Nephron progenitor cell (in vitro differentiated cells): ENCODE data around the gene LRRC37B.
"Not testable (repeated sequence)": the region's sequence is repeated elsewhere in the genome, so short reads cannot be mapped to it uniquely, and the experiment has no call there.

ENCODE experiments used
- DNase-seq: peaks from one replicate; pipeline ENCODE4 v3.0.0; 2021
- H3K27ac Mint-ChIP-seq: 2 replicates; pipeline ENCODE4 v1.8.0; 2021; ENCODE audit warnings: mild to moderate bottlenecking, moderate library complexity, mixed read lengths
- H3K27me3 Mint-ChIP-seq: 2 replicates; pipeline ENCODE4 v1.8.0; 2021; ENCODE audit warnings: mild to moderate bottlenecking, low read depth, mixed read lengths; ENCODE audit not compliant: poor library complexity
- H3K36me3 Mint-ChIP-seq: 2 replicates; pipeline ENCODE4 v1.8.0; 2021; ENCODE audit warnings: low read depth, mixed read lengths
- H3K4me1 Mint-ChIP-seq: 2 replicates; pipeline ENCODE4 v1.8.0; 2021; ENCODE audit warnings: mixed read lengths
- H3K4me3 Mint-ChIP-seq: 2 replicates; pipeline ENCODE4 v1.8.0; 2021; ENCODE audit warnings: mild to moderate bottlenecking, moderate library complexity, mixed read lengths
- H3K9me3 Mint-ChIP-seq: 2 replicates; pipeline ENCODE4 v1.8.0; 2021; ENCODE audit warnings: mild to moderate bottlenecking, moderate library complexity, mixed read lengths
- TF ChIP-seq, protein P1 (sequence below): fragments of 200-600 bp; sonication (generic); IDR thresholded peaks from 2 replicates; pipeline ENCODE4 v1.5.0; 2021; ENCODE audit warnings: antibody characterized with exemption

The LRRC37B gene

DNA sequence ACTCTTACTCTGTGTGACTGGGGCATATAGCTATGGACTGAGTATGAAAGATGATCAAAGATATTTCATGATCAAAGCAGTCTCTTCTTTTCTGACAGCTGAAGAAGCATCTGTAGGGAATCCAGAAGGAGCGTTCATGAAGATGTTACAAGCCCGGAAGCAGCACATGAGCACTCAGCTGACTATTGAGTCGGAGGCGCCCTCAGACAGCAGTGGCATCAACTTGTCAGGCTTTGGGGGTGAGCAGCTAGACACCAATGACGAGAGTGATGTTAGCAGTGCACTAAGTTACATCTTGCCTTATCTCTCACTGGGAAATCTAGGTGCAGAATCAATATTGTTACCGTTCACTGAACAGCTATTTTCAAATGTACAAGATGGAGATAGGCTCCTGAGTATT lies 40.5 kb downstream of the LRRC37B start:
- peaks cover 32% of the 10 kb centered on the region for H3K36me3 Mint-ChIP-seq
- not testable (repeated sequence) for H3K27me3 Mint-ChIP-seq, DNase-seq, H3K4me1 Mint-ChIP-seq, H3K27ac Mint-ChIP-seq, H3K4me3 Mint-ChIP-seq, H3K9me3 Mint-ChIP-seq

DNA sequence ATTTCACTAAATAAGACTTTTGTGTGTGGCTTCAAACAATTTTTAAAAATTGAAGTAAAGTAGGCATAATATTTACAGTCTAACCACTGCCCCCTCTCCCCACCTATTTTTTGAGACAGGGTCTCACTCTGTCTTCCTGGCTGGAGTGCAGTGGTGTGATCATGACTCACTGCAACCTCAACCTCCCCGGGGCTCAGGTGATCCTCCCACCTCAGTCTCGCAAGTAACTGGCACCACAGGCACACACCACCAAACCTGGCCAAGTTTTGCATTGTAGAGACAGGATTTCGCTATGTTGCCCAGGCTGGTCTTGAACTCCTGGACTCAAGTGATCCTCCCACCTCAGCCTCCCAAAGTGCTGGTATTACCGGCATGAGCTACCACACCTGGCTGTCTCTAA lies 47.8 kb downstream of the LRRC37B start:
- Mint-ChIP-seq H3K36me3 (peaks cover 14% of the 10 kb centered on the region), H3K27ac (peak overlapping the region; percentile 77)
- not testable (repeated sequence) for H3K9me3 Mint-ChIP-seq, H3K4me1 Mint-ChIP-seq, H3K27me3 Mint-ChIP-seq, H3K4me3 Mint-ChIP-seq, DNase-seq

DNA sequence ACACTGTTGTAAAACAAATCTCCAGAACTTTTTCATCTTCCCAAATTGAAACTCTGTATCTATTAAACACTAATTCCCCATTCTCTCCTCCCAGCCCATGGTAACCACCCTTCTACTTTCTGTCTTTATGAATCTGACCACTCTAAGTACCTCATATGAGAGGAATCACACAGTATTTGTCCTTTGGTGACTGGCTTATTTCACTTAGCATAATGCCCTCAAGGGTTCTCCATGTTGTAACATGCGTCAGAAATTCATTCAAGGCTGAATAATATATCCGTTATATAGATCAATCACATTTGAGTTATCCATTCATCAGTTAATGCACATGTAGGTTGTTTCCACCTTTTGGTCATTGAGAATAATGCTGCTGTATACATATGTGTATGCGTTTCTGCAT lies 48.2 kb downstream of the LRRC37B start:
- not testable (repeated sequence) for H3K27me3 Mint-ChIP-seq, H3K9me3 Mint-ChIP-seq, H3K4me3 Mint-ChIP-seq, H3K4me1 Mint-ChIP-seq, H3K27ac Mint-ChIP-seq, DNase-seq, H3K36me3 Mint-ChIP-seq

DNA sequence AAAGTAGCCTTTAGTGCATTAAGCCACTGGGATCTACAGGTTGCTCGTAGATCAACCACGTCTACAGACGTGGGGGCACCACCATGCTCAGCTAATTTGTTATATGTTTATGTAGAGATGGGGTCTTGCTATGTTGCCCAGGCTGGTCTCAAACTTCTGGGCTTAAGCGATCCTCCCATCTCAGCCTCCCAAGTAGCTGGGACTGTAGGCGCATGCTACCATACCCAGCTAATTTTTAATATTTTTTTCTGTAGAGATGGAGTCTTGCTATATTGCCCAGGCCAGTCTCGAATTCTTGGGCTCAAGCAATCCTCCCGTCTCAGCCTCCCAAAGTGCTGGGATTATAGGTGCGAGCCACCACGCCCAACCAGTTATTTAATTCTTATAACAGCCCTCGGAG lies 49.3 kb downstream of the LRRC37B start:
- H3K4me3 Mint-ChIP-seq, DNase-seq, H3K36me3 Mint-ChIP-seq, H3K4me1 Mint-ChIP-seq, H3K27ac Mint-ChIP-seq, H3K9me3 Mint-ChIP-seq, H3K27me3 Mint-ChIP-seq: not testable (repeated sequence)

DNA sequence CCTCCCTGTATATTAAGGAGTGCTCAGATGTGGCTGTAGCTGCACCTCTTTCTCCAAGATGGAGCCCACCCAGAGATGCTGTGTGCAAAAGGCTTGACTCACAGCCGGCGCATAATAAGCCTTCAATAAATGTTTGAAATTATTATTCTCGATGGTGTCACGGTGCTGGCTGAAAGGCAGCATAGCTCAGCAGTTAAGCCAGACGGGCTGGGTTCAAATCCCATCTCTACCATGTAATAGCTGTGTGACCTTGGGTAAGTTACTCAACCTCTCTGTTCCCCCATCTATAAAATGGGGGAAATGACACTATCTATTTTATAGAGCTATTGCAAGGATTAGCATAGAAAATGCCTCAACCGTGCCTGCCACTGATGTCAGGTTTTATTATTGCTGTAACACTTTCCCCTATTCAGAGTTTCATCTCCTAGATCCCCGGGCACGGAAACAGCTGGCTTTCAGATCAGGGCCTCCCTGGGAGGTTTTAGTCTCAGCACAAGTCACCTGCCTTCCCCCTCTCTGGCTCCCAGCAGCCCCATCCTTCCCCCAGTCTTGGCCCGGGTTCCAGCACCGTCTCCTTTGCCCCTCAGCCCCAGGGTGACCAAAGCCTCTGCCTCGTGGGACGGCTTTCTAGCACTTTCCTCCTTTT lies 50.4 kb downstream of the LRRC37B start:
- not testable (repeated sequence) for H3K27me3 Mint-ChIP-seq, H3K36me3 Mint-ChIP-seq

DNA sequence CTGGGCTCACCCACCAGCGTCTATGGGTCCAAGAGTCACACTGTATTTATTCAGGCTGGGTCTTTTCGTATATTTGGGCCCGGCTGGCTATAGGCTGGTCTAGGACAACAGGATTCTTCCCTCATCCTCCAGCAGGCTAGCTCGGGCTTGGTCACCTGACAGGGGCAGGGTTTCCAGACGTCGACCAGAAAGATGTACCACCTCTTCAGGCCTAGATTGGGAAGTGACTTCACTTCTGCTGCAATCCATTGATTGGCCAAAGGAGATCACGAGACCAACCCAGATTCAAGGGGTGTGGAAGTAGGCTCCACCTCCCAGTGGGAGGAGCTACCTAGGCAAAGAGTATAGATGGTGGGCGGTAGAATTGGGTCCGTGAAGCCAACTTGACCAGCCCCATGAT lies 53.5 kb downstream of the LRRC37B start:
- not testable (repeated sequence) for H3K27me3 Mint-ChIP-seq, H3K36me3 Mint-ChIP-seq, H3K4me3 Mint-ChIP-seq, H3K27ac Mint-ChIP-seq, DNase-seq, H3K9me3 Mint-ChIP-seq
- H3K4me1 Mint-ChIP-seq, result peaks cover 15% of the 10 kb centered on the region

More for the DNA sequence above, 50.4 kb downstream of the LRRC37B start:
- H3K4me1 Mint-ChIP-seq, result peaks cover 12% of the 10 kb centered on the region
- not testable (repeated sequence) for DNase-seq, H3K4me3 Mint-ChIP-seq, H3K9me3 Mint-ChIP-seq, H3K27ac Mint-ChIP-seq

DNA sequence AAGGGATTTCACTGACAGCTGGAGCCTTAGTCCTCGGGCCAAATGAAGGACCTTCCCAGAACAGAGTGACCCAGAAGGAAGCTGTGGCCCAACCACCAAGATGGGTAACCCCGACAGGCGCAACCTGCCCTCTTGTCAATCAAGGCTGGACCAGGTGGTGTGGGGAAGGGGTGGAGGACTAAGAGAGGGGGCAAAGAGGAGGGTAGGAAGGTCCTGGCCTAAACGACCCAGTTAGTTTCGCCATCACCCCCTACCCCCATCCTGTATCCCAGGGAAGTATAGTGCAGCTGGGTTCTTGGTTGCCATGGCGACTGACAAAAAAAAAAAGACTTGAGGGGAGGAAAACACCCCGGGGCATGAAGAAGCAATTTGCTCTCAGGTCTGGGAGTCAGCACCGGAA lies 54.7 kb downstream of the LRRC37B start:
- not testable (repeated sequence) for H3K36me3 Mint-ChIP-seq, DNase-seq, H3K27ac Mint-ChIP-seq, H3K27me3 Mint-ChIP-seq, H3K9me3 Mint-ChIP-seq
- H3K4me3 Mint-ChIP-seq, result peak overlapping the region; percentile 15
- H3K4me1 Mint-ChIP-seq, result peaks cover 15% of the 10 kb centered on the region

DNA sequence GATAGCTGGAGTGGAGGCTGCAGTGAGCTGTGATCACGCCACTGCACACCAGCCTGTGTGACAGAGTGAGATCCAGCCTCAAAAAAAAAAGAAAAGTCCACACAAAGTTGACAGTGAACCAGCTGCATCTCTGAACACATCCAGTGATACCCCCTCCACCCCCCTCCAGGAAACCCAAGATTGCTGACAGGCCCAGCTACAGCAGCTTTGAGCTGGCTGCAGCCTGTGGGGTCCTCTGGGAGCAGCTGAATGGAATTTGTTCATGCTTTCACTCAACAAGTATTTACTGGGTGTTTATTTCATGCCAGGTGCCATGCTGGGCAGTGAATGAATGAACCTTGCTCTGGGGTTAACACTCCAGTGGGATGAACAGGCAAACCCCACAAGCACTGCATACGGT lies 56.9 kb downstream of the LRRC37B start:
- H3K36me3 Mint-ChIP-seq, DNase-seq, H3K4me3 Mint-ChIP-seq, H3K27ac Mint-ChIP-seq, H3K9me3 Mint-ChIP-seq, H3K27me3 Mint-ChIP-seq: not testable (repeated sequence)
- peaks cover 15% of the 10 kb centered on the region for H3K4me1 Mint-ChIP-seq

DNA sequence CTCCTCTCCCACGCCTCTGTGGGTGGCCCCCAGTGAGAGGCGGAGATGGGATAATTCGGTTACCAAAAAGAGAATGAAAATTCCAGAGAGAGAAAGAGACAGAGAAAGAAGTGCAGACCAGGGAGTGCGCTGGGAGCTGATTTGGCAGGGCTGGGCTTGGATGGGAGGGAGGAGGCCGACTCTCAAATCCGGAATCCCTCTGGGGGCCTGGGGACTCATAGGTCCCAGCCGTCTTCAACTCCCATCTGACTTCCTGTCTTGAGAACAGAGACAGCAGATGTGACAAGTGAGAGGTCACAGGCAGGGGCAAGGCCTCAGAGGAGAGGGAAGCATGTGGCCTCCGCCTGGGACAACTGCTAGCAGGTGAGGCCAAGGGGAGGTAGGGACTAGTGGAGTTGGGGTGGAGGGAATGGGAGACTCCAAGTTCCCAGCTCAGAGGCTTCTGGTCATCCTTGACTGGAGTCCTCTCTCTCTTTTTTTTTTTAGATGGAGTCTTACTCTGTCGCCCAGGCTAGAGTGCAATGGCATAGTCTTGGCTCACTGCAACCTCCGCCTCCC lies 59.0 kb downstream of the LRRC37B start:
- not testable (repeated sequence) for H3K4me3 Mint-ChIP-seq, H3K36me3 Mint-ChIP-seq, H3K27me3 Mint-ChIP-seq, H3K4me1 Mint-ChIP-seq, H3K27ac Mint-ChIP-seq, H3K9me3 Mint-ChIP-seq, DNase-seq

DNA sequence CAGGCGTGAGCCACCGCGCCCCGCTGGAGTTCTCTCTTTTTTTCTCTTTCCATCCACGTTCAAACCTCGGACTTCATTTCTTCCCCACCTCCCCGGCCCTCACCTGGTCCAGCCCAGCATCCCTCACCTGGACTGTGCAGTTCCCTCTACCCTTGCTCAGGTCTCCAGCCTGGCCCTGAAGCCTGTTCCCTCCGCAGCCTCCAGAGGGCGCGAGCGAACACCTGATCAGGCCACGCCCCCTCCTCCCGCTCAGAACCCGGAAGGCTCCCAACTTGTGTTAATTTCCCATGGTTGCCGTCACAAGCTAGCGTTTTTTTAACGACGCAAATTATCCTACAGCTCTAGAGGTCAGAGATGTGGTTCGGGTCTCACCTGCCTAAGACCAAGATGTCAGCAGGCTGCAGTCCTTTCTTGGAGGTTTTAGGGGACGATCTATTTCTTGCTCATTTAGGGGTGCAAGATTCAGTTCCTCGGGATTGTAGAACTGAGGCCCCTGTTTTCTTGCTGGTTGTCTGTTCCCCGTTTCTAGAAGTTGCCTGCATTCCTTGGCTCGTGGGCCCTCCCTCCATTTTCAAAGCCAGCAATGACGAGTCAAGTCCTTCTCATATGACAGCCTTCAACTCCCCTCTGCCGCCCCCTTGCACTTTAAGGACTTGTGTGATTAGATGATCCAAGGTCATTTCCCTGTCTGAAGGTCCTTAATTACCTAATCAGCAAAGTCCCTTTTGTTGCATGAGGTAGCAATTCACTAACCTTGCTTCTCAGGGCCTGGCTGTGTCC lies 59.9 kb downstream of the LRRC37B start:
- H3K36me3 Mint-ChIP-seq, H3K27me3 Mint-ChIP-seq, H3K4me3 Mint-ChIP-seq, H3K27ac Mint-ChIP-seq, DNase-seq, H3K4me1 Mint-ChIP-seq, H3K9me3 Mint-ChIP-seq: not testable (repeated sequence)
- TF ChIP-seq, protein P1, sequence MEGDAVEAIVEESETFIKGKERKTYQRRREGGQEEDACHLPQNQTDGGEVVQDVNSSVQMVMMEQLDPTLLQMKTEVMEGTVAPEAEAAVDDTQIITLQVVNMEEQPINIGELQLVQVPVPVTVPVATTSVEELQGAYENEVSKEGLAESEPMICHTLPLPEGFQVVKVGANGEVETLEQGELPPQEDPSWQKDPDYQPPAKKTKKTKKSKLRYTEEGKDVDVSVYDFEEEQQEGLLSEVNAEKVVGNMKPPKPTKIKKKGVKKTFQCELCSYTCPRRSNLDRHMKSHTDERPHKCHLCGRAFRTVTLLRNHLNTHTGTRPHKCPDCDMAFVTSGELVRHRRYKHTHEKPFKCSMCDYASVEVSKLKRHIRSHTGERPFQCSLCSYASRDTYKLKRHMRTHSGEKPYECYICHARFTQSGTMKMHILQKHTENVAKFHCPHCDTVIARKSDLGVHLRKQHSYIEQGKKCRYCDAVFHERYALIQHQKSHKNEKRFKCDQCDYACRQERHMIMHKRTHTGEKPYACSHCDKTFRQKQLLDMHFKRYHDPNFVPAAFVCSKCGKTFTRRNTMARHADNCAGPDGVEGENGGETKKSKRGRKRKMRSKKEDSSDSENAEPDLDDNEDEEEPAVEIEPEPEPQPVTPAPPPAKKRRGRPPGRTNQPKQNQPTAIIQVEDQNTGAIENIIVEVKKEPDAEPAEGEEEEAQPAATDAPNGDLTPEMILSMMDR, result peak; percentile 12

DNA sequence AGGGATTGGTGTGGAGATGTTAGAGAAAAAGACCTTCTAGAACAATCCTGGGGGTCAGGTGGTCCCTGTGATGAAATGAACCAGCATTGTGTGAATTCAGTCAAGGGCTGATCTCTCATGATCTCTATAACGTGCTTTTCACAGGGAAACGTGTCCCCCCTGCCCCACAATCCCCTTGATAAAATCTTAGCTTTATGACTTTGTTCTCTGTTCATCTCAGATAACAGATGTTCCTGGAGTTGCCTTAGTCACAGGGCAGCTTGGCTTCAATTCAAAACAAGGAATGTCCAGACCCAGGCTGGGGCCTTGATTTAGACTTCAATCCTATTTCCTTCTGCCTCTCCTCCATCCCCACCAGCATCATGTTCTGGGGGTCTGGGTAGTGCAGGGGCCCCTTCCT lies 61.9 kb downstream of the LRRC37B start:
- H3K36me3 Mint-ChIP-seq, H3K9me3 Mint-ChIP-seq, H3K4me1 Mint-ChIP-seq, DNase-seq, H3K4me3 Mint-ChIP-seq, H3K27me3 Mint-ChIP-seq, H3K27ac Mint-ChIP-seq: not testable (repeated sequence)

DNA sequence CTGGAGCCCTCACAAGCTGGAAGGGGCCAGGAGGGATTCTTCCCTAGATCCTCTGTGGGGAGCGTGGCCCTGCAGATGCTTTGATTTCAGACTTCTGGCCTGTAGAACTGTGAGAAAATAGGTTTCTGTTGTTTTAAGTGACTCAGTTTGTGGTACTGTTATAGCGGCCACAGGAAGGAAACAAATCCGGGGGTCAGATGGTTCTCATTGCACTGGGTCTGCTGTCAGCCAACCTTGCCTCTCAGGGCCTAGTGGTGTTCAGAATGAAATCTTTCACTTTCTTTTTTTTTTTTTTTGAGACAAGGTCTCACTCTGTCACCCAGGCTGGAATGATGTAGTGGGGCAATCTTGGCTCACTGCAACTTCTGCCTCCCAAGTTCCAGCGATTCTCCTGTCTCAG lies 64.8 kb downstream of the LRRC37B start:
- DNase-seq, H3K9me3 Mint-ChIP-seq, H3K36me3 Mint-ChIP-seq, H3K4me3 Mint-ChIP-seq, H3K4me1 Mint-ChIP-seq, H3K27ac Mint-ChIP-seq, H3K27me3 Mint-ChIP-seq: not testable (repeated sequence)

DNA sequence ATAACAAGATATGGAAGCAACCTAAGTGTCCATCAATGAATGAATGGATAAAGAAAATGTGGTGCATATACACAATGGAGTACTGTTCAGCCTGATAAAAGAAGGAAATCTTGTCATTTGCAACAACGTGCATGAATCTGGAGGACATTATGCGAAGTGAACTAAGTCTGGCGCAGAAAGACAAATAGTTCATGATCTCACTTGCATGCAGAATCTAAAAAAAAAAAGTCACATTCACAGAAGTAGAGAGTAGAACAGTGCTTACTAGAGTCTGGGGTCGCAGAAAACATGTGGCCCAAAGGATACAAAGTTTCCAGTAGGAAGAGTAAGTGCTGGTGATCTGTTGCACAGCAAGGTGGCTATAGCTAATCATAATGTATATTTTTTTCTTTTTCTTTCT lies 65.9 kb downstream of the LRRC37B start:
- H3K27ac Mint-ChIP-seq, H3K4me3 Mint-ChIP-seq, H3K4me1 Mint-ChIP-seq, DNase-seq, H3K9me3 Mint-ChIP-seq, H3K36me3 Mint-ChIP-seq, H3K27me3 Mint-ChIP-seq: not testable (repeated sequence)

DNA sequence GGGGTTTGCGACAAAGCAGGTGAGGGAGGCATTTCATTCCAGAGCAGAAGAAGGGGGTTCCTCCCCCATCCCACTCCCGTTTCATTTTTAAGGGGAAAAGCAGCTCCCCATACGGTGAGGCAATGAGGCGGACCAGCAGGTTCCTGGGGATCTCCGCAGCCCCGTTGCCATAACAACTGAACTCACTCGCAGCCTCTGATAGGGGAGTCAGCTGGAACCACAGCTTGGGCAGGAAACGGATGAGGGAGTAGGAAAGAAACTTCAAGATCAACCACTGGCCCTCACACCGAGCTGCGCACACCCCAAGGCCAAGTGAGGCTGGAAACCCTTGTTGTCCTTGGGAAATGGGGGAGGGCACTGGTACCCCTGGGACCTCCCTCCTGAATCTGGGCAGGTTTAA lies 72.6 kb downstream of the LRRC37B start:
- H3K27ac Mint-ChIP-seq, H3K27me3 Mint-ChIP-seq, H3K36me3 Mint-ChIP-seq, H3K4me3 Mint-ChIP-seq, H3K4me1 Mint-ChIP-seq, H3K9me3 Mint-ChIP-seq: not testable (repeated sequence)
- peak; percentile 27 for DNase-seq
